HG02763 (cell line): ENCODE results near the gene TTLL9.

ENCODE experiments used
- ATAC-seq: cut with Tn5 transposase; IDR thresholded peaks from one replicate; pipeline ENCODE4 v1.9.1; 2021; ENCODE audit warnings: mild to moderate bottlenecking, moderate library complexity; ENCODE audit not compliant: unreplicated experiment

TTLL9 gene

GRCh38 chr20:31836853-31837608 is 33.4 kb upstream of the TTLL9 start:
- no peak for ATAC-seq

DNA sequence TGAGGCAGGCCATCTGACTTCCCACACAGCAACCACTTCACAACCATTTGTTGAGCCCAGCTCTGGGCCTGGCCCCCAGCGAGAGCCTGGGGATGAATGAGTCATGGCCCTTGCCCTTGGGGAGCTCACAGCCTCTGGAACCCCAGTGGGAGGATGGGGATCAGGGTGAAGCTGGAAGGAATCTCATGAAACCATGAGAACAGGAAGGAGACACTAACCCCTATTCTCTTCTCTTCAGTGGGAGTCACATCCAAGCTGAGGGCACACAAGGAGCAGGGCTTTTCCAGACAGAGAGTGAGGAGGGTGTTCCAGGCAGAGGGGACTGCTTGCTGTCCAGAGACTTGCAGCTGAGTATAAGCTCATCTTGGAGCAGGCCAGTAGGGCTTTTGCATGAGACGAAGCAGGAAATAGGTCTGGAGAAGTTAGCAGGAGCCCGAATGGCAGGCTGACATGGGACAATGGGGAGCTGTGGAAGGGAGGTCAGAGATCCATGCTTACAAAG is 32.5 kb upstream of the TTLL9 start:
- no peak for ATAC-seq

DNA sequence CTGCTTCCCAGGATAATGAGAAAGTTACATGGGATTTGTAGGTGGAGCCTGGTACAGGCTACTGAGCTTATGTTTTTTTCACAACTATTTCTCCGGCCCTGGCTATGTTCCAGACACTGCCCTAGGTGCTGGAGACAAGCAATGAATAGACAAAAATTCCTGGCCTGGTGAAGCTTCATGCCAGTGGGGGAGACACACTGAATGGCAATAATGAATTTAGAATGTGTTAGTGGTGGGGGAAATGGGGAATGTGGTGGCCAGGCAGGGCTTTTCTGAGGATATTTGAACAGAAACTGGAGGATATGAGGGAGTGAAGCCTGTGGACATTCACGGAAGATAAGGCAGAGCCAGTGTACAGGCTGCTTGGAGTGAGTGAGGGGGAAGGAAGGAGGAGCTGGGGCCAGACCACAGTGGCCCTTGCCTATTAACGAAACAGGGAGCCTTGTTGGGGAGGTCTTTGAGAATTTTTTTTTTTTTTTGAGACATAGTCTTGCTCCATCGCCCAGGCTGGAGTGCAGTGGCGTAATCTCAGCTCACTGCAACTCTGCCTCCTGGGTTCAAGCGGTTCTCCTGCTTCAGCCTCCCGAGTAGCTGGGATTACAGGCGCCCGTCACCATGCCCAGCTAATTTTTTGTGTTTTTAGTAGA is 31.7 kb upstream of the TTLL9 start:
- no peak for ATAC-seq

- no peak for ATAC-seq
Observed at GRCh38 chr20:31839782-31840487, 30.5 kb upstream of the TTLL9 start.

GRCh38 chr20:31840906-31841816 is 29.3 kb upstream of the TTLL9 start:
- ATAC-seq = no peak

GRCh38 chr20:31841928-31842327 is 28.5 kb upstream of the TTLL9 start:
- ATAC-seq = no peak

DNA sequence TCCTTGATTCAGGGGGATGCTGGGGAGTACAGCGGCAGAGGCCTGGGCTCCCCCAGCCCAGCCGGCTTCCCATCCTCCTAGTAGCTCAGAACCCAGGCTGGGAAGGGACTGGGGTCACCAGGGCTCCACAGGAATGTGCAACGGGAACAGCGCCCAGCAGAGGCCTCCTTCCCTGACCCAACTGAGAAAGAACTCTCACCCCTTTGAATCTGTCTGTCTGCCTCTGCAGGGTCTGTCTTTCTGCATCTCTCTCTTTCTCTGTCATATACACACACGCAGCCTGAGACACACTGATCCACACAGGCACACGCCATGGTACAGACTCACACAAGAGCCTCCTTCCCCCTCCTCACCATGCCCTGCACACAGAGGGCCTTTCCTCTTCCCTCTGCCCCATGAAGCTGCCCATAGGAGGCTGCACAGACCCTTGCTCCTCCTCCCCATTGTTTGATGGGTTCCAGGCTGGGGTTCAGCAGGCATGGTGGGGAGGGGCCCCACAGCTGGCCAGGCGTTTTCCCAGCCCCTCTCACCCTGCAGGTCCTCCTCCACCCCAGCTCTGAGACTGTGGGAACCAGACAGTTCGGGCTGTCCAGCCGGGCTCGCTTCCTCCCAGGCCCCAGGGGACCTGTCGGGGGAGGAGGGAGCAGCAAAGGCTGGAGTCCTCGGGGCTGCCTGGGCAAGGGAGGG is 27.8 kb upstream of the TTLL9 start:
- no peak for ATAC-seq

DNA sequence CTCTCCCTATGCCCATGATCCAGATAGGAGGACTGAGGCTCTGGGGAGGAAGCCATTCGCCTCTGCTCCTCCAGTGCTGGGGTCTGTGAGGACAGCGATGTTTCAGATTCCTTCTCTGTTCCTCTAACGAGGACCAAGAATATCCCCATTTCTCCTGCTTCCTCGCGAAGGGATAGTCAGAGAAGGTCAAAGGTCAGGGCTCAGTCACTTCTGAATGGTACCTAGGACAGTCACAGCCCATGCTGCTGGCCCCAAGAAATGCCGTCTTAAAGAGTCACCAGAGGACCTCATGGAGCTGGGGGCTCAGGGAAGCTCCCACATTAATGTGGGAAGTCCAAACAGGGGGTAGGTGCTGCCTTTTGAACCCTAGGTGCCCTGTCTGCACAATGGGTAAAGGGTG is 27.1 kb upstream of the TTLL9 start:
- no peak for ATAC-seq

DNA sequence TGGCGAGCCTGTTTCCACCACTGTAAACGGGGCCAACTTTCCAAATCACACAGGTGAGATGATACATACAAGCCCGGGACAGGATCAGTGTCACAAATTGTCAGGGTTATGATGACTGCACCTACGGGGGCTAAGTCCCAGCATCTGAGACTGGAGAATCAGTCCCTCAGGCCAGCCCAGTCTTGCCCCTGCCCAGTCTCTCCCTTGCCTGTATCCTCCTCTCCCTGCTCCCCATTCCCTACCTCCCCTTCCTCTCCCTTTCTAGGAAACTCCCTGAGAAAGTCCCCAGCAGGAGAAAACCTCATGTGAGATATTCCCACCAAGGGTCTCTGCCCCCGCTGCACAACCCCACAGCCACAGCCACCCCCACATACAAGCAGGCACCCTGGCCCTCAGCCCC is 26.6 kb upstream of the TTLL9 start:
- no peak for ATAC-seq

DNA sequence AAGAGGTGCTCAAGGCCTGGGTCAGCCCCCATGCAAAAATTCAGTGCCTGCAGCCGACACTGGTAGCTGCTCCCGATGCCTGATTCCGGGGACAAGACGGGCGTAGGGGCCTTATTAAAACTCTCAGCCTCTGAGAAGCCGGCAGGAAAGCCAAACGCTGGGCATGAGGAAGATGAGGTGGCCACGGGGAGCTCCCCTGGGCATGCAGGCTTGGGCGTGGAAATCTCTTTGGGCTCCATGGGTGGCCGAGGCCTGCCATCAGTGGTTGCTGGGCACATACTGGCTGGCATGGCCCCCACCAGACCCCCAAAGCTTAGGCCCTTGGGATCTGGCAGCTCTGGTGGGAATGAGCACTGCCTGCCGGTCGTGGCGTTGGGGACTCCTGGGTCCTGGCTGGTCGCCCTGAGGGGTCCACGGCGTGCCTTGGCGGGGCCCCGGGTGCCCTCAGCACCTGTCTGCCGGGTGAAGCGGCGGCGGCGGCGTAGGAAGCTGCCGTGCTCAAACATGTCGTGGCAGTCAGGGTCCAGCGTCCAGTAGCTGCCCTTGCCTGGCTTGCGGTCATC is 25.6 kb upstream of the TTLL9 start:
- no peak for ATAC-seq

DNA sequence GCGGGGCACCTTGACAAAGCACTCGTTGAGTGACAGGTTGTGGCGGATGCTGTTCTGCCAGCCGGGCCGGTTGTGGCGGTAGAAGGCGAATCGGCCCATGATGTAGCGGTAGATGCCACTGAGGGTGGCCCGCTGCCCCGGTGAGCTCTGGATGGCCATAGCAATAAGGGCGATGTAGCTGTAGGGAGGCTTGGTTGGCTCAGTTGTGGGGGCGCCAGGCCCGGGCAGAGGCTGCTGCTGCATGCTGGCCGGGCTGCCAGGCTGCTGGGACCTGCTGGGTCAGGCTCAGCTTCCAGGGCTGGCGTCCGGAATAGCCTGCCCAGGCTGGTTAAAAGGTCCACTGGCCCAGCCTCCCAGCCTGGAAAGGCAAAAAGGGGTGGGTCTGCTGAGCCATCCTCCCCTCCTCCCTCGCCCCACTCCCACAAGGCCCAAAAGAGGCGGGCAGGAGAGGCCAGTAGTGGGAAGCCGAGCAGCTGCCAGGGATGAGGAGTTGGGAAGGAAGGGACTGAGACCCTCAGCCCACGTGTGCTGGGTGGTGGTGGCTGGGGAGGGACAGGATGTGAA is 25.1 kb upstream of the TTLL9 start, which contains the start of gene FOXS1:
FOXS1 (minus strand) TSS at position 305 of the 564 bp plus-strand sequence; CDS start at position 243, 62 bp downstream.
- ATAC-seq = no peak

DNA sequence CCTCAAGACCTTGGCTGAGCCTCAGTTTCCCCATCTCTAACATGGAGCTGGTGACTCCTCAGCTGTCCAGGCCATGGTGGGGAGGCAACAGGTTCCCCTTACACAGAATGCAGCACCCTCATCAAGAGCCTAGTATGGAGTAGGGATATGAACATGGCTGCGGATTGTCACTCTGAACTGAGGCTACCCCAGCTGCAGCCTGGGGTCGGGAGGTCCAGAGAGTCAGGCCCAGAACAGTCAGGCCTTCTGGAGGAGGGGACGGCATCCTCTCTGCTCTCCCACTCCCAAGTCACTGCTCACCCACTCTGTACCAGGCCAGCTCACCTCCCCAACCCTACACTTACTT is 23.7 kb upstream of the TTLL9 start:
- ATAC-seq = no peak

- ATAC-seq = no peak
Observed at GRCh38 chr20:31848088-31848999, 22.1 kb upstream of the TTLL9 start.

- no peak for ATAC-seq
Observed at GRCh38 chr20:31849306-31849930, 21.0 kb upstream of the TTLL9 start.

DNA sequence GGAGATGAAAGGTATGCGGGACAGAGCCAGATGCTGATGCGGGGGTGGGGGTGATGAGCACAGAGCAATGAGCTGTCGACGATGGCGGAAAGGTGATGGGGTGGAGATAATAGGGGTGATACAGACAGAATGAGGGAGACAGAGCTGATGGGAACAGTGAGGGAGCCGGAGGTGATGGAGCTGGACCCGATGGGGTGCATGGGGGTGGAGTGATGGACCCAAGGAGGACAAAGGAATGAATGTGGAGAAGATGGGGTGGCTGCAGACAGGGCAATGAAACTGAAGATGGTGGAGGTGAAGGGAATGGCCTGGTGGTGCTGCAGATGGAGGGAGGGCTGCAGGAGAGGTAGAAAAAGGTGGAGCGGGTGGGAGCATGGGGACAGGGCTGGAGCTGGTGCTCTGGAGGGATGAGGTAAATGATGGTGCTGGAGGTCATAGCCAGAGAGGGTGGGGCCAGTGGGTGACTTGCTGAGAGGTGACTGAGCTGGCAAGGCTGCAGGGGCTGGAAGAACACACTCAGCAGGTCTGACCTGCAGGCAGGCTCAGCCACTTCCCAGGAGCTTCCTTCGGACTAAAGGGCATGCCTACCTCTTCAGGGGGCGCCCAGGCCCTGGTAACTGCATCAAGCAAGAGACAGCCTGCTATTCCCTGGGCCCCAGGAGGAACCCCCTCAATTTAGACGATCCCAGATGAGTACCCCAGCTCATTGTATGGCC is 19.0 kb upstream of the TTLL9 start:
- ATAC-seq = no peak

- no peak for ATAC-seq
Observed at GRCh38 chr20:31853481-31853880, 17.0 kb upstream of the TTLL9 start.

GRCh38 chr20:31856516-31856915 is 13.9 kb upstream of the TTLL9 start:
- ATAC-seq = no peak
